ENCODE results near the gene ZNF865.

Gene ZNF865

GRCh38 chr19:55609326-55609725, 3.9 kb downstream of the ZNF865 start:
- no peak for DNase-seq

- no peak for DNase-seq
Measured at GRCh38 chr19:55611300-55611982, 6.0 kb downstream of the ZNF865 start.

GRCh38 chr19:55611983-55612645, 6.7 kb downstream of the ZNF865 start:
- no peak for DNase-seq

GRCh38 chr19:55613396-55613795, 7.9 kb downstream of the ZNF865 start:
- DNase-seq, result no peak

GRCh38 chr19:55613930-55614710, 8.7 kb downstream of the ZNF865 start:
- no peak for DNase-seq

- DNase-seq, result no peak
Measured at GRCh38 chr19:55614711-55615542, 9.5 kb downstream of the ZNF865 start.

- no peak for DNase-seq
Measured at GRCh38 chr19:55615543-55616394, 10.3 kb downstream of the ZNF865 start.

- DNase-seq, result no peak
Measured at GRCh38 chr19:55616395-55616875, 11.0 kb downstream of the ZNF865 start.

- no peak for DNase-seq
Measured at GRCh38 chr19:55617426-55617825, 12.0 kb downstream of the ZNF865 start.

- DNase-seq, result no peak
Measured at GRCh38 chr19:55618426-55618825, 13.0 kb downstream of the ZNF865 start.

- DNase-seq, result peak; percentile 57 to 74
Measured at GRCh38 chr19:55619286-55619685, 13.8 kb downstream of the ZNF865 start.

- DNase-seq, result peak; percentile 64 to 69
Measured at GRCh38 chr19:55620410-55621204, 15.2 kb downstream of the ZNF865 start.

GRCh38 chr19:55621205-55621672, 15.8 kb downstream of the ZNF865 start:
- no peak for DNase-seq

- DNase-seq, result no peak
Measured at GRCh38 chr19:55621673-55622231, 16.3 kb downstream of the ZNF865 start.

GRCh38 chr19:55622242-55622969, 17.0 kb downstream of the ZNF865 start:
- DNase-seq, result no peak

GRCh38 chr19:55623130-55623529, 17.7 kb downstream of the ZNF865 start:
- DNase-seq, result no peak

- DNase-seq, result no peak
Measured at GRCh38 chr19:55623561-55623960, 18.1 kb downstream of the ZNF865 start.

- DNase-seq, result peak; percentile 82 to 98
Measured at GRCh38 chr19:55624109-55625003, 18.9 kb downstream of the ZNF865 start, which contains the start of gene ZNF784. TSS of gene ZNF784 (minus strand) at chr19:55624566. CDS start at chr19:55624561, 5 bp downstream.

GRCh38 chr19:55625004-55625326, 19.5 kb downstream of the ZNF865 start:
- DNase-seq, result no peak

Data from inflammatory macrophage treated with lipopolysaccharide for 1 hour (primary cell).